VCaP (cell line): ENCODE data around the gene LHX8.
A peak's percentile ranks its signal among the peaks of the same experiment; 100 is the strongest.

Experiments
- H3K27ac ChIP-seq: fragments of 450-650 bp; 2 replicates; pipeline ENCODE4 v1.5.1; 2017
- CTCF ChIP-seq: fragments of 450-650 bp; conservative IDR thresholded peaks from 2 replicates; pipeline ENCODE4 v1.5.1; 2017; ENCODE audit warnings: mild to moderate bottlenecking, moderate library complexity

LHX8 gene

DNA sequence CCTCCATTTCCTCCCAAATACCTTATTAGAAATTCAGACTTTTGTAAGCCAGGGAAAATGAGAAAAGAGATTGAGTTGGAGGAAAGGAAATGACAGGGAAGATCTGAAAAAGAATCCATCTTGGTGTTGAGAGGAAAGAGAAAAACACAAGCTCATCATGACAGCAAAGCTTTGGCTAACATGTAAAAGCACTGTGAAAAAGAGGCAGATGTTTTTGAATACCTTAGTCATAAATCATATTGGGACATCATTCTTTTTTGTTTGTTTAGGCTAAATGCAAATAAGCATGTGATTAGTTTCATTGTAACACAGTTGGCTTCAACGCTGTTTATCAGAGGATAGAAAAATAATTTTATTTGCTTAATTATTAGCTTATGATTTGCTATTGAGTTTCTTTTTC, 64.6 kb downstream of the LHX8 start:
- no peak for TF ChIP-seq CTCF
- no peak overlapping the region for H3K27ac ChIP-seq

- no peak overlapping the region for H3K27ac ChIP-seq
- no peak for TF ChIP-seq CTCF
Measured at GRCh38 chr1:75202751-75203150, 68.6 kb downstream of the LHX8 start.

DNA sequence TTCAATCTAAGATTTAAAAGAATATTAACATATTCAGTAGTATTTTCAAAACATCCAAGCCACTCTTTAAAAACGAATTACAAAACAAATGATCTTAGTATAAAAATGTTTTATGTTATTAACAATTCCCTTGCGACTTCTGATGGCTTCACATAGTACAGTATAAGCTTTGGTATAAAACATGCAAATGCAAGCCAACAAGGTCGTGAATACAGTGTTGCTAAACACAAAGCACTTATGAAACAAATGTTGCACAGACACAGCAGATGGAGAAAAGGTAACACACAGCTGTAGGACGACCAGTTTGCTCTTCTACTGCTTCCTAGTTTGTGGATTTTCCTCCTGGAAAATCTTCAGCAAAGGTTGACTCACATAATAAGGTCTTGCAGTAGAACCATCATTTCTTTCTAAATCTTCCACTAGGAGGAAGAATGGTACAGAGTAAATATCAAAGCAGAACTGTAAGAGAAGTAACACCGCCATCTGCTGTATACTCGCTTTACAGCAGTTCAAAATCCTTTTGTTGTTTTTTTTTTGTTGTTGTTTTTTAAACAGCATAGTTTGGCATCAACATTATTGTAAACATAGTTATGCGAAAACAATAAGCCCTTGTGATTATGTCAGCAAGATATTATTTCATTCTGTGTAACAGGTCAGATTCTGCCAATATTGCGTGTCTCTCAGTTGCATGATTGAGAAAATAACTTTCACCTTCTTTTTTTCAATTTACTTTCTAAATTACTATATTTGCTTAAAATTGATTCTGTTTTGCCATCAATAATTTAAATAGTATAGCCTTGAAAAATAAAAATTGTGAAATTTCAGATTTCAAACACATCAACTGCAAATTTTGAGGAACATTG, 69.5 kb downstream of the LHX8 start:
- peak; percentile 89 for TF ChIP-seq CTCF
- no peak overlapping the region for H3K27ac ChIP-seq

DNA sequence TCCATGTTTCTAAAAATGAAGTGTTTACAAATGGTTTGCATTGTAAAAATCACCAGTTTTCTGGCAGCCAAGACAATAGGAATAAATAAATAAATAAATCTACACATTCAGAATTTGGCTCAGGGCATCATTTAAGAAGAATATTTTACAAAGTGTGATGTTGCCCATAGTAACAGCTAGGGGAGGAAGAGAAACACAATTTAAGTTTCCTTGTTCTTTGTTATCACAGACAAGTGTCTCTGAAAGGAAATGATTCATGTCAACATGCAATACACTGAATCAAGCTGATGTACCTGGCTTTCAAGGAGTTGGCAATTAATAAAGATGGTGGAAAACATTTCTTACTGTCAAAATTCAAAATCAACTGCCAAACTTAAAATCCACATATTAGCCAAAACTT, 74.7 kb downstream of the LHX8 start:
- no peak overlapping the region for H3K27ac ChIP-seq
- no peak for TF ChIP-seq CTCF
